ENCODE data around the gene NUDT3. TPM values are rescaled to one million over a fixed set of nuclear protein-coding genes. Genes with fewer than 3 reads are reported as not detected.

NUDT3 gene
- total and polyA plus RNA-seq, 2 experiments from 2014 or later: 12.1 to 31.1 TPM

DNA sequence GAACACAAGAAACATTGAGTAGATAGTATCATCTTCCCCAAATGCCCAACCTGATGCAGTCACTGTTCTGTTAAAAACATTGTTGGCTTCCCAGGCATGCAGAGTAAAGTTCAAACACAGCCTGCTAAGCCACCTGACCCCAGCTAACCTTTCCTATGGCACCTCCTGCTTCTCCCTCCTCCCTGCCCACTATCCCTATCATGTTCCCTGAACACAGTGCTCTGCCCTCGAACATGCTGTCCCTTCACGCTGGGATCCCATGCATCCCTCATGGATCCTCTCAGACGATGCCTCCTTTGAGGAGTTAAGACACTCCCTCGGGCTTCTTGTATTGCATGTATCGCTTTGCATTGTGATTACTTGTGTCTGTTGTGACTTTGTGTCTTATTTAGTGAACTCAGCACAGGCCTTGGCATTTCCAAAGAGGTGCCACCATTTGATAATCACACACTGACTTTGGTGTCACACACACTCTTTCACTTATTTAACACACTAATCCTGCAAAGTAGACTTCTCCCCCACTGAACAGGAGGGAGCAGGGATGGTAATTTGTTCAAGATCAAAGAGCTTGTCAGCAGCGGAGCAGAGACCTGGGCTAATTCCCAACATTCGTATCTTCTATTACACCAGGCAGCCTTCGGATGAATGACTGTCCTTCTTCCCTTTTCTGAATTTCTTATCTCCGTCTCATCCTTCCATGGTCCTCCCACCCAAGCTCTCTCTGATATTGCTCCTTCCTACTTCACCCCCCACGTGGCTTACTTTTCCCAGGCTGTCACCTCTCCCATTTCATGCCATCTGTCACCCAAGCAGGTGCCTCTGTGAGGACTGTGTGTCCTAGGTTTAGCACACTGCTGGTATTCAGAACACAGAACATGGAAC, 115.3 kb downstream of the NUDT3 start:
- H3K27me3 Mint-ChIP-seq (ENCODE audit: insufficient read depth, low read depth, poor library complexity): peaks cover 7% of the 10 kb centered on the region
- Histone ChIP-seq H3K4me1 (ENCODE audit: insufficient read depth) (no peaks in the 10 kb centered on the region), H3K4me2 (no peak overlapping the region), H3K27me3 (ENCODE audit: insufficient read depth) (no peaks in the 10 kb centered on the region), H4K20me1 (replicated peaks; ENCODE audit: insufficient read depth) (no peaks in the 10 kb centered on the region), H2AFZ (no peak overlapping the region), H3K79me2 (replicated peaks; ENCODE audit: insufficient read depth) (no peaks in the 10 kb centered on the region), H3K27ac (ENCODE audit: low read depth) (no peak overlapping the region), H3F3A (replicated peaks; ENCODE audit: low read depth) (no peaks in the 10 kb centered on the region), H3K9me2 (ENCODE audit: insufficient read depth) (no peaks in the 10 kb centered on the region), H3K36me3 (ENCODE audit: insufficient read depth) (0 out of 2 replicates have a peak, but pooled peaks cover 5% of the 10 kb centered on the region), H3K4me3 (no peak overlapping the region)
- no peaks in the 10 kb centered on the region for H3K9me3 Mint-ChIP-seq
- H3K4me1 Mint-ChIP-seq: peaks cover 5% of the 10 kb centered on the region; the same call in 2 of the 3 replicates
- no peaks in the 10 kb centered on the region; the same call in 2 of the 3 replicates for H3K36me3 Mint-ChIP-seq (ENCODE audit: low read depth)
- H3K27ac Mint-ChIP-seq: no peak overlapping the region
- H3K4me3 Mint-ChIP-seq: no peak overlapping the region
- DNase-seq (ENCODE audit: low spot score) (no peak), ATAC-seq (peak; percentile 17; the same call in 1 of the 3 replicates)
- no peak for TF ChIP-seq ZNF114 (CRISPR knock-in tag; IDR thresholded peaks at IDR 0.05)
- no peak for TF ChIP-seq NANOG (IDR thresholded peaks at IDR 0.05; ENCODE audit: borderline replicate concordance)
- TF ChIP-seq POLR2AphosphoS5 (IDR thresholded peaks at IDR 0.05; ENCODE audit: low read depth): no peak
- TF ChIP-seq, protein P1, sequence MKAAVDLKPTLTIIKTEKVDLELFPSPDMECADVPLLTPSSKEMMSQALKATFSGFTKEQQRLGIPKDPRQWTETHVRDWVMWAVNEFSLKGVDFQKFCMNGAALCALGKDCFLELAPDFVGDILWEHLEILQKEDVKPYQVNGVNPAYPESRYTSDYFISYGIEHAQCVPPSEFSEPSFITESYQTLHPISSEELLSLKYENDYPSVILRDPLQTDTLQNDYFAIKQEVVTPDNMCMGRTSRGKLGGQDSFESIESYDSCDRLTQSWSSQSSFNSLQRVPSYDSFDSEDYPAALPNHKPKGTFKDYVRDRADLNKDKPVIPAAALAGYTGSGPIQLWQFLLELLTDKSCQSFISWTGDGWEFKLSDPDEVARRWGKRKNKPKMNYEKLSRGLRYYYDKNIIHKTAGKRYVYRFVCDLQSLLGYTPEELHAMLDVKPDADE (IDR thresholded peaks at IDR 0.05): no peak
- no peak for TF ChIP-seq CREB1 (CRISPR knock-in tag; IDR thresholded peaks at IDR 0.05; ENCODE audit: low read depth)

DNA sequence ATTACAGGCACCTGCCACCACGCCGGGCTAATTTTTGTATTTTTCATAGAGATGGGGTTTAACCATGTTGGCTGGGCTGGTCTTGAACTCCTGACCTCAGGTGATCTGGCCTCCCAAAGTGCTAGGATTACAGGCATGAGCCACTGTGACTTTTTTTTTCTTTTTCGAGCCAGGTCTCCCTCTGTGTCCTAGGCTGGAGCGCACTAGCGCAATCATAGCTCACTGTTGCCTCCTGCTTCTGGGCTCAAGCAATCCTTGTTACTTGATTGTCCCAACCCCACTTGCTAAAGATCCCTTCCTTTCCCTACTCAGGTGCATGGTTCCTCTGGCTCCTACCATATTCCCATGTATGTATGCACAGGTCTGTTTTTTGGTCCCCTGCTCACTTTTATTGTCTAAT, 116.3 kb downstream of the NUDT3 start:
- ATAC-seq (no peak), DNase-seq (ENCODE audit: low spot score) (no peak)
- TF ChIP-seq NANOG (IDR thresholded peaks at IDR 0.05; ENCODE audit: borderline replicate concordance) (no peak), ZNF114 (CRISPR knock-in tag; IDR thresholded peaks at IDR 0.05) (no peak), JUNB (IDR thresholded peaks at IDR 0.05; ENCODE audit: unreplicated experiment) (no peak), ZNF331 (CRISPR knock-in tag; IDR thresholded peaks at IDR 0.05; ENCODE audit: low read depth) (no peak), CREB1 (CRISPR knock-in tag; IDR thresholded peaks at IDR 0.05; ENCODE audit: low read depth) (no peak), POLR2AphosphoS5 (IDR thresholded peaks at IDR 0.05; ENCODE audit: low read depth) (no peak), STAT1 (IDR thresholded peaks at IDR 0.05; ENCODE audit: unreplicated experiment) (no peak), EZH2phosphoT487 (IDR thresholded peaks at IDR 0.05; ENCODE audit: unreplicated experiment) (no peak)
- TF ChIP-seq, protein P1 (IDR thresholded peaks at IDR 0.05): no peak
- TF ChIP-seq, protein P2, sequence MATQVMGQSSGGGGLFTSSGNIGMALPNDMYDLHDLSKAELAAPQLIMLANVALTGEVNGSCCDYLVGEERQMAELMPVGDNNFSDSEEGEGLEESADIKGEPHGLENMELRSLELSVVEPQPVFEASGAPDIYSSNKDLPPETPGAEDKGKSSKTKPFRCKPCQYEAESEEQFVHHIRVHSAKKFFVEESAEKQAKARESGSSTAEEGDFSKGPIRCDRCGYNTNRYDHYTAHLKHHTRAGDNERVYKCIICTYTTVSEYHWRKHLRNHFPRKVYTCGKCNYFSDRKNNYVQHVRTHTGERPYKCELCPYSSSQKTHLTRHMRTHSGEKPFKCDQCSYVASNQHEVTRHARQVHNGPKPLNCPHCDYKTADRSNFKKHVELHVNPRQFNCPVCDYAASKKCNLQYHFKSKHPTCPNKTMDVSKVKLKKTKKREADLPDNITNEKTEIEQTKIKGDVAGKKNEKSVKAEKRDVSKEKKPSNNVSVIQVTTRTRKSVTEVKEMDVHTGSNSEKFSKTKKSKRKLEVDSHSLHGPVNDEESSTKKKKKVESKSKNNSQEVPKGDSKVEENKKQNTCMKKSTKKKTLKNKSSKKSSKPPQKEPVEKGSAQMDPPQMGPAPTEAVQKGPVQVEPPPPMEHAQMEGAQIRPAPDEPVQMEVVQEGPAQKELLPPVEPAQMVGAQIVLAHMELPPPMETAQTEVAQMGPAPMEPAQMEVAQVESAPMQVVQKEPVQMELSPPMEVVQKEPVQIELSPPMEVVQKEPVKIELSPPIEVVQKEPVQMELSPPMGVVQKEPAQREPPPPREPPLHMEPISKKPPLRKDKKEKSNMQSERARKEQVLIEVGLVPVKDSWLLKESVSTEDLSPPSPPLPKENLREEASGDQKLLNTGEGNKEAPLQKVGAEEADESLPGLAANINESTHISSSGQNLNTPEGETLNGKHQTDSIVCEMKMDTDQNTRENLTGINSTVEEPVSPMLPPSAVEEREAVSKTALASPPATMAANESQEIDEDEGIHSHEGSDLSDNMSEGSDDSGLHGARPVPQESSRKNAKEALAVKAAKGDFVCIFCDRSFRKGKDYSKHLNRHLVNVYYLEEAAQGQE (IDR thresholded peaks at IDR 0.05; ENCODE audit: unreplicated experiment): no peak
- TF ChIP-seq, protein P3, sequence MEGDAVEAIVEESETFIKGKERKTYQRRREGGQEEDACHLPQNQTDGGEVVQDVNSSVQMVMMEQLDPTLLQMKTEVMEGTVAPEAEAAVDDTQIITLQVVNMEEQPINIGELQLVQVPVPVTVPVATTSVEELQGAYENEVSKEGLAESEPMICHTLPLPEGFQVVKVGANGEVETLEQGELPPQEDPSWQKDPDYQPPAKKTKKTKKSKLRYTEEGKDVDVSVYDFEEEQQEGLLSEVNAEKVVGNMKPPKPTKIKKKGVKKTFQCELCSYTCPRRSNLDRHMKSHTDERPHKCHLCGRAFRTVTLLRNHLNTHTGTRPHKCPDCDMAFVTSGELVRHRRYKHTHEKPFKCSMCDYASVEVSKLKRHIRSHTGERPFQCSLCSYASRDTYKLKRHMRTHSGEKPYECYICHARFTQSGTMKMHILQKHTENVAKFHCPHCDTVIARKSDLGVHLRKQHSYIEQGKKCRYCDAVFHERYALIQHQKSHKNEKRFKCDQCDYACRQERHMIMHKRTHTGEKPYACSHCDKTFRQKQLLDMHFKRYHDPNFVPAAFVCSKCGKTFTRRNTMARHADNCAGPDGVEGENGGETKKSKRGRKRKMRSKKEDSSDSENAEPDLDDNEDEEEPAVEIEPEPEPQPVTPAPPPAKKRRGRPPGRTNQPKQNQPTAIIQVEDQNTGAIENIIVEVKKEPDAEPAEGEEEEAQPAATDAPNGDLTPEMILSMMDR (conservative IDR thresholded peaks at IDR 0.05; ENCODE audit: low read depth in 2 of 2): no peak; a peak in 1 of 4 replicates

More for the DNA sequence above, 116.3 kb downstream of the NUDT3 start:
- Histone ChIP-seq H3F3A (replicated peaks; ENCODE audit: low read depth) (no peaks in the 10 kb centered on the region), H3K4me3 (no peak overlapping the region), H2AFZ (no peak overlapping the region), H3K27me3 (ENCODE audit: insufficient read depth) (no peaks in the 10 kb centered on the region), H4K20me1 (replicated peaks; ENCODE audit: insufficient read depth) (no peaks in the 10 kb centered on the region), H3K4me1 (ENCODE audit: insufficient read depth) (no peaks in the 10 kb centered on the region), H3K36me3 (ENCODE audit: insufficient read depth) (no peaks in the 10 kb centered on the region), H3K27ac (ENCODE audit: low read depth) (no peak overlapping the region), H3K79me2 (replicated peaks; ENCODE audit: insufficient read depth) (no peaks in the 10 kb centered on the region), H3K9me2 (ENCODE audit: insufficient read depth) (no peaks in the 10 kb centered on the region), H3K4me2 (no peak overlapping the region)
- no peak overlapping the region for H3K27ac Mint-ChIP-seq
- no peaks in the 10 kb centered on the region; the same call in 2 of the 3 replicates for H3K36me3 Mint-ChIP-seq (ENCODE audit: low read depth)
- H3K9me3 Mint-ChIP-seq: no peaks in the 10 kb centered on the region
- no peak overlapping the region for H3K4me3 Mint-ChIP-seq
- H3K4me1 Mint-ChIP-seq: peaks cover 5% of the 10 kb centered on the region; the same call in 2 of the 3 replicates
- peaks cover 7% of the 10 kb centered on the region for H3K27me3 Mint-ChIP-seq (ENCODE audit: insufficient read depth, low read depth, poor library complexity)
